Peyer's patch (tissue), 4 donors: ENCODE results near the gene MBNL2. TPM values are rescaled to one million over a fixed set of nuclear protein-coding genes. Genes with fewer than 3 reads are reported as not detected.

Experiments used
- DNase-seq, 3 donors: peaks; one replicate each; pipeline ENCODE4 v3.0.0-alpha.2; 2017 to 2019
- H3K27ac ChIP-seq, 4 donors: fragments of 200-600 bp; sonication (generic); one replicate each; pipeline ENCODE4 v1.5.1; 2016 to 2019
- H3K27me3 ChIP-seq, 2 donors: fragments of 200-600 bp; sonication (generic); one replicate each; pipeline ENCODE4 v1.5.1; 2019
- H3K36me3 ChIP-seq, 3 donors: fragments of 200-600 bp; sonication (generic); one replicate each; pipeline ENCODE4 v1.5.1; 2016 to 2019
- H3K4me1 ChIP-seq, 4 donors: fragments of 200-600 bp; sonication (generic); one replicate each; pipeline ENCODE4 v1.5.1; 2016 to 2019
- H3K4me3 ChIP-seq, 4 donors: fragments of 200-600 bp; sonication (generic); 1 replicate in 3 of 4; 2 replicates in 1 of 4; pipeline ENCODE4 v1.5.1; 2016 to 2019; ENCODE audit warnings: mild to moderate bottlenecking in 1 of 4
- H3K9me3 ChIP-seq, 4 donors: fragments of 200-600 bp; sonication (generic); one replicate each; pipeline ENCODE4 v1.5.1; 2016 to 2019; ENCODE audit warnings: mild to moderate bottlenecking in 1 of 4
- CTCF ChIP-seq, 6 experiments: fragments of 450-650 bp in 4 of 6; fragments of 200-600 bp in 2 of 6; sonication (generic) in 1 of 6; IDR thresholded peaks; one replicate each; pipeline ENCODE4 v1.5.1; 2017 to 2019; ENCODE audit warnings: antibody characterized with exemption in 6 of 6, mild to moderate bottlenecking in 3 of 6, moderate library complexity in 1 of 6
- POLR2A ChIP-seq, 2 donors: fragments of 450-650 bp; IDR thresholded peaks; one replicate each; pipeline ENCODE4 v1.5.1; 2017; ENCODE audit warnings: antibody characterized with exemption in 2 of 2, mild to moderate bottlenecking in 2 of 2, moderate library complexity in 2 of 2
- total RNA-seq, 4 donors: library from RNA; depleted of rRNA; stranded (reverse); fragments of >200 nt; gene quantifications; one replicate each; pipeline ENCODE4 v1.1.0, GENCODE V29; 2016

Gene MBNL2
- total RNA-seq, 4 donors from 2014 or later: 27.0 to 44.6 (median 36.3) TPM

- TF ChIP-seq CTCF (IDR thresholded peaks at IDR 0.05) (no peak), POLR2A (IDR thresholded peaks at IDR 0.05) (no peak)
- H3K9me3 ChIP-seq: no peaks in the 10 kb centered on the region
- H3K4me3 ChIP-seq: no peak overlapping the region
- no peaks in the 10 kb centered on the region for H3K27me3 ChIP-seq
- H3K27ac ChIP-seq: no peak overlapping the region
- peaks cover 0 to 10% (median 0%) of the 10 kb centered on the region in 4 donors for H3K4me1 ChIP-seq
- DNase-seq: no peak
- H3K36me3 ChIP-seq: no peaks in the 10 kb centered on the region
Measured at GRCh38 chr13:97192166-97192565, 30.0 kb upstream of the MBNL2 start.

GRCh38 chr13:97193577-97193976 lies 28.6 kb upstream of the MBNL2 start:
- no peak for DNase-seq
- Histone ChIP-seq H3K36me3 (no peaks in the 10 kb centered on the region), H3K27ac (no peak overlapping the region), H3K4me1 (peaks cover 0 to 10% (median 0%) of the 10 kb centered on the region in 4 donors), H3K4me3 (no peak overlapping the region), H3K27me3 (no peaks in the 10 kb centered on the region), H3K9me3 (no peaks in the 10 kb centered on the region)
- no peak for TF ChIP-seq CTCF (IDR thresholded peaks at IDR 0.05)
- no peak for TF ChIP-seq POLR2A (IDR thresholded peaks at IDR 0.05)

- Histone ChIP-seq H3K36me3 (no peaks in the 10 kb centered on the region), H3K27me3 (no peaks in the 10 kb centered on the region), H3K4me1 (peaks cover 0 to 10% (median 0%) of the 10 kb centered on the region in 4 donors), H3K27ac (no peak overlapping the region), H3K4me3 (no peak overlapping the region), H3K9me3 (no peaks in the 10 kb centered on the region)
- DNase-seq: no peak
- TF ChIP-seq POLR2A (IDR thresholded peaks at IDR 0.05) (no peak), CTCF (IDR thresholded peaks at IDR 0.05) (no peak)
Measured at GRCh38 chr13:97194479-97194878, 27.7 kb upstream of the MBNL2 start.

GRCh38 chr13:97196340-97196739 lies 25.8 kb upstream of the MBNL2 start:
- DNase-seq: no peak
- peaks cover 0 to 6% (median 0%) of the 10 kb centered on the region in 4 donors for H3K4me1 ChIP-seq
- H3K27ac ChIP-seq: no peak overlapping the region
- no peak overlapping the region for H3K4me3 ChIP-seq
- H3K36me3 ChIP-seq: no peaks in the 10 kb centered on the region
- H3K27me3 ChIP-seq: no peaks in the 10 kb centered on the region
- TF ChIP-seq CTCF (IDR thresholded peaks at IDR 0.05) (no peak), POLR2A (IDR thresholded peaks at IDR 0.05) (no peak)
- no peaks in the 10 kb centered on the region for H3K9me3 ChIP-seq

GRCh38 chr13:97198753-97199152 lies 23.4 kb upstream of the MBNL2 start:
- no peaks in the 10 kb centered on the region for H3K36me3 ChIP-seq
- no peak overlapping the region for H3K4me3 ChIP-seq
- no peak overlapping the region for H3K27ac ChIP-seq
- H3K27me3 ChIP-seq: no peaks in the 10 kb centered on the region
- TF ChIP-seq POLR2A (IDR thresholded peaks at IDR 0.05) (no peak), CTCF (IDR thresholded peaks at IDR 0.05) (no peak)
- no peak for DNase-seq
- no peaks in the 10 kb centered on the region for H3K9me3 ChIP-seq
- H3K4me1 ChIP-seq: no peaks in the 10 kb centered on the region

- no peak for DNase-seq
- H3K4me1 ChIP-seq: no peaks in the 10 kb centered on the region
- H3K9me3 ChIP-seq: no peaks in the 10 kb centered on the region
- no peak overlapping the region for H3K27ac ChIP-seq
- no peaks in the 10 kb centered on the region for H3K36me3 ChIP-seq
- H3K4me3 ChIP-seq: no peak overlapping the region
- H3K27me3 ChIP-seq: no peaks in the 10 kb centered on the region
- no peak for TF ChIP-seq CTCF (IDR thresholded peaks at IDR 0.05)
Measured at GRCh38 chr13:97199451-97199850, 22.7 kb upstream of the MBNL2 start.
